ENCODE results near the gene RNF38. TPM values are rescaled to one million over a fixed set of nuclear protein-coding genes. Genes with fewer than 3 reads are reported as not detected.
"Not testable (repeated sequence)": the region's sequence is repeated elsewhere in the genome, so short reads cannot be mapped to it uniquely, and the experiment has no call there.

RNF38 gene
- total and polyA plus RNA-seq, 8 donors = 7.3 to 33.2 (median 16.3) TPM

DNA sequence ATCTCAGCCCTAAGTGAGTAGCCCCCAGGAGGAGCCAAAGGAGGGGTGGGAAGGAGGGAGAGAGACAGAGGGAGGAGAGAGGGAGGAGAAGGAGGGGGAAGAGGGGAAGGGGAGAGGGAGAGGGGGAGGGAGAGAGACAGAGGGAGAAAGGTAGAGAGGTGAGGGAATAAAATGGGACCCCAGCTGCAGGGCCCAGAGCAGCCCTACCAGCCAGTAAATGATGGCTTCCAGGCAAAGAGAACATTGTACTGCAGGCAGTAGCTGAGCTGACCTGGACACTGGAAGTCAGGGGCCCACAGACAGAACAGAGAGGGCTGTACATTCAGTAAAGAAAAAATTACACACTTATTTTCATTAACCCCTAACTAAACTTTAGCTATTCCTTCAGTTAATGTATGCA, 84.0 kb downstream of the RNF38 start:
- intact Hi-C loops (cut with DNase I; ENCODE audit: low total_unique reads) = no loop called here
- Histone ChIP-seq H3K27me3 (peaks cover 0 to 8% (median 0%) of the 10 kb centered on the region in 3 donors), H3K4me1 (peaks cover 13 to 50% (median 38%) of the 10 kb centered on the region in 4 donors), H3K36me3 (no peaks in the 10 kb centered on the region), H3K27ac (no peak overlapping the region), H3K9me3 (no peaks in the 10 kb centered on the region), H3K4me3 (no peak overlapping the region)
- no peak for DNase-seq
- TF ChIP-seq, protein P1, sequence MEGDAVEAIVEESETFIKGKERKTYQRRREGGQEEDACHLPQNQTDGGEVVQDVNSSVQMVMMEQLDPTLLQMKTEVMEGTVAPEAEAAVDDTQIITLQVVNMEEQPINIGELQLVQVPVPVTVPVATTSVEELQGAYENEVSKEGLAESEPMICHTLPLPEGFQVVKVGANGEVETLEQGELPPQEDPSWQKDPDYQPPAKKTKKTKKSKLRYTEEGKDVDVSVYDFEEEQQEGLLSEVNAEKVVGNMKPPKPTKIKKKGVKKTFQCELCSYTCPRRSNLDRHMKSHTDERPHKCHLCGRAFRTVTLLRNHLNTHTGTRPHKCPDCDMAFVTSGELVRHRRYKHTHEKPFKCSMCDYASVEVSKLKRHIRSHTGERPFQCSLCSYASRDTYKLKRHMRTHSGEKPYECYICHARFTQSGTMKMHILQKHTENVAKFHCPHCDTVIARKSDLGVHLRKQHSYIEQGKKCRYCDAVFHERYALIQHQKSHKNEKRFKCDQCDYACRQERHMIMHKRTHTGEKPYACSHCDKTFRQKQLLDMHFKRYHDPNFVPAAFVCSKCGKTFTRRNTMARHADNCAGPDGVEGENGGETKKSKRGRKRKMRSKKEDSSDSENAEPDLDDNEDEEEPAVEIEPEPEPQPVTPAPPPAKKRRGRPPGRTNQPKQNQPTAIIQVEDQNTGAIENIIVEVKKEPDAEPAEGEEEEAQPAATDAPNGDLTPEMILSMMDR (IDR thresholded peaks at IDR 0.05) = no peak
- no peak for TF ChIP-seq POLR2A (IDR thresholded peaks at IDR 0.05)
- TF ChIP-seq EP300 (IDR thresholded peaks at IDR 0.05) = no peak
- TF ChIP-seq POLR2AphosphoS5 (IDR thresholded peaks at IDR 0.05) = no peak

DNA sequence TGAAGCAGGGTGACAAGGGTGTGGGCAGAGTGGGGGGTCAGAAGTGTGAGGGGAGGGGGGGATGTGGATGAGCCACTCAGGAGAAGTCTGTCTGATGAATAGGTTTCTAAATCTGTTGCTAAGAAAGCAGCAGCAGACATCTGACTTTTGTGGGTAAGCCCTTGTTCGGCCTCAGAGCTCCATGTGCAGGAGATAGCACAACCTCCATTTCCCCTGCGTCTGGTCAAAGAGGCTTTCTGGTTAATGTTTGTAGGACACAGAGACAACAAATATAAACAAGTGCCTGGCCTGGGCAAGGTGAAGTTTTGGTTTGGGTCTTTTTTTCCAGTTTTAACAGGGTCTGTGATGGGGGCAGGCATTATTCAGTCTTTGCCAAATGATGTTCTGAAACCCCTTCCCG, 84.8 kb downstream of the RNF38 start:
- intact Hi-C loops (cut with DNase I; ENCODE audit: low total_unique reads) = no loop called here
- Histone ChIP-seq H3K36me3 (no peaks in the 10 kb centered on the region), H3K27me3 (peaks cover 0 to 8% (median 0%) of the 10 kb centered on the region in 3 donors), H3K27ac (no peak overlapping the region), H3K9me3 (no peaks in the 10 kb centered on the region), H3K4me3 (no peak overlapping the region), H3K4me1 (peaks cover 13 to 48% (median 38%) of the 10 kb centered on the region in 4 donors)
- 46 to 65% (median 53%) methylated on average over 3 of the region's 3 CpGs for WGBS, 5 donors
- TF ChIP-seq POLR2AphosphoS5 (IDR thresholded peaks at IDR 0.05) (no peak), POLR2A (IDR thresholded peaks at IDR 0.05) (no peak), EP300 (IDR thresholded peaks at IDR 0.05) (no peak)
- TF ChIP-seq, protein P1 (IDR thresholded peaks at IDR 0.05) = no peak
- DNase-seq = no peak

DNA sequence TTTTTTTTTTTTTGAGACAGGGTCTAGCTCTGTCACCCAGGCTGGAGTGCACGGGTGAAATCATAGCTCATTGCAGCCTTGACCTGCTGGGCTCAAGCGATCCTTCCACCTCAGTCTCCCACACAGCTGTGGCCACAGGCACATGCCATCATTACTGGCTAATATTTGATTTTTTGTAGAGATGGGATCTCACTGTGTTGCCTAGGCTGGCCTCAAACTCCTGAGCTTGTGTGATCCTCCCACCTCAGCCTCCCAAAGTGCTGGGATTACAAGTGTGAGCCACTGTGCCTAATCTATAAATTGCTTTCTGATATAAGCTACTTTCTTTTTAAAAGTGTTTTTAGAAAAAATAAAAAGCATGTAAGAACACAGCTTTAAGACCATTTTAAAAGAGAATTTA, 85.3 kb downstream of the RNF38 start:
- intact Hi-C loops (cut with DNase I; ENCODE audit: low total_unique reads) = no loop called here
- WGBS, 5 donors = 92 to 100% (median 96%) methylated on average over 2 of the region's 2 CpGs
- no peak overlapping the region for H3K4me3 ChIP-seq
- H3K27ac ChIP-seq = no peak overlapping the region
- H3K4me1 ChIP-seq = peaks cover 13 to 44% (median 37%) of the 10 kb centered on the region in 4 donors
- peaks cover 0 to 8% (median 0%) of the 10 kb centered on the region in 3 donors for H3K27me3 ChIP-seq
- TF ChIP-seq, protein P1 (IDR thresholded peaks at IDR 0.05) = no peak
- no peak for TF ChIP-seq POLR2AphosphoS5 (IDR thresholded peaks at IDR 0.05)
- TF ChIP-seq EP300 (IDR thresholded peaks at IDR 0.05) = no peak
- TF ChIP-seq POLR2A (IDR thresholded peaks at IDR 0.05) = no peak
- H3K9me3 ChIP-seq = no peaks in the 10 kb centered on the region
- no peaks in the 10 kb centered on the region for H3K36me3 ChIP-seq
- no peak for DNase-seq

DNA sequence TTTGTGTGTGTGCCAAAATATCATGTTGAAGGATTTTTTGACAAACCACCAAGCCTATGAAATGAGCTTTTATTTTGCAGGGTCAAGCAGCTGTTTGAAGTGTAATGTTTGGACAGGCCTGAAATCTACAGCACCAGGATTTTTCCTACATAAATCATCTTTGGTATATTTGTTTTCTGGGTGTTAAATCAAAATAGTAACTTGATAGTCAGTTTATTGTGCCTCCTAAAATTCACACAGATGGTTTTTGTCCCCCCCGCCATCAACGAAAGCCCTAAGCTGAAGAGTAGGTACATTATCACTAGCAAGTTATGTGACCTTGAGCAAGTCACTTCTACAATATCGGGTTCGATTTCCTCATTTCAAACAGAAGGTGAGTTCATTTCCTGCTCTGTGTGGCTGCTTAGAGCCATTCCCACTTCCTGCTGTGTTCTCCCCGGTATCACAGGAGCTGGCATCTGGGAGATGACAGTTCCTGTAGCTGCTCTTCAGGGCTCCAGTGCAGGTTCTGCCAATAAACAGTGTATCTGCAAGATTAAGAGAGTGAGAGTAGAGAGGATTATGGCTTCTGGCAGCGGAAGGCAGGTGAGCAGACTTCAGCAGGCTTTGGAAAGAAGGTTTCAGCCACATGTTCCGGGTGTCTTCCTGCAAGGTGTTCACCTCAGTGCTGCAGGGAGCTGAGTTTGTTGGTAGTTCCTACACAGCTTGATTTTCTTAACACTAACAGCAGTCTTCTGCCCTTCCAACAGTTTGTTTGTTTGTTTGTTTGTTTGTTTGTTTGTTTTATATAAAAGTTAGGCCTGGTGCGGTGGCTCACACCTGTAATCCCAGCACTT, 93.4 kb downstream of the RNF38 start:
- peaks cover 0 to 5% (median 0%) of the 10 kb centered on the region in 4 donors for H3K4me1 ChIP-seq
- DNase-seq = peak in 1 of 2 donors; percentile 54
- H3K27me3 ChIP-seq = no peaks in the 10 kb centered on the region
- 38 to 58% (median 44%) methylated on average over 8 of the region's 8 CpGs for WGBS, 5 donors
- TF ChIP-seq, protein P1 (IDR thresholded peaks at IDR 0.05) = no peak
- TF ChIP-seq POLR2AphosphoS5 (IDR thresholded peaks at IDR 0.05) = peak in 1 of 3 donors; percentile 33
- H3K9me3 ChIP-seq = no peaks in the 10 kb centered on the region
- H3K36me3 ChIP-seq = no peaks in the 10 kb centered on the region
- intact Hi-C loops (cut with DNase I; ENCODE audit: low total_unique reads) = no loop called here
- no peak overlapping the region for H3K4me3 ChIP-seq
- H3K27ac ChIP-seq = peak overlapping the region in 4 of 5 donors; percentile 11 to 48 (median 40)

DNA sequence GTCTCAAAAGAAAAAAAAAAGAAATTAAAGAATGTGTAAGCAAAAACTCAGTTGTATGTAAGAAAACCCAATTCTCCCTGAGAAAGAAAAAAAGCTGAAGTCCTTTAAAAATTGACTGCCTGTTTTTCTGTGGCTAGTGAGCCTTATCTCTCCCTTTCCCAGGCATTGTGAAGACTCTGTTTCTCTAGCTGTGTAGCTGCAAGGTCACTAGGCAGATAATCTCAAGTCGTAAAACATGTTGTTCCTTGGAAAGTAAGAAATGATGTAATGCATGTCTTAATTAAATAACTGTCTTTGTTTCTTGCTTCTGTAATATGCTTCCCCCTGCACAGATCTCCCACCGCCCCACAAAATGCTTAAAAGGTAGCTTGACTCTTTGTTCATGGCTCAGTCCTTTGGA, 95.7 kb downstream of the RNF38 start:
- H3K9me3 ChIP-seq; H3K27me3 ChIP-seq; H3K4me3 ChIP-seq; H3K27ac ChIP-seq; DNase-seq; intact Hi-C loops (cut with DNase I; ENCODE audit: low total_unique reads); H3K4me1 ChIP-seq; H3K36me3 ChIP-seq: not testable (repeated sequence)
- 25 to 68% (median 56%) methylated on average over 1 to 2 of the region's 2 CpGs for WGBS, 5 donors

Data from stomach (tissue), 9 donors.